A549 treated with AZD9567 at 1 μM for 4 hours (cell line): Measurements from ENCODE around the gene SPAG8. TPM values are rescaled to one million over a fixed set of nuclear protein-coding genes. Genes with fewer than 3 reads are reported as not detected.

Experiments
- total RNA-seq: library from RNA; stranded (reverse); fragments of 200-300 nt; extraction: Qiagen RNA extraction; gene quantifications from 5 replicates; pipeline ENCODE4 v1.2.3, GENCODE V29; 2022; ENCODE audit not compliant: insufficient read depth

SPAG8 gene, protein sequence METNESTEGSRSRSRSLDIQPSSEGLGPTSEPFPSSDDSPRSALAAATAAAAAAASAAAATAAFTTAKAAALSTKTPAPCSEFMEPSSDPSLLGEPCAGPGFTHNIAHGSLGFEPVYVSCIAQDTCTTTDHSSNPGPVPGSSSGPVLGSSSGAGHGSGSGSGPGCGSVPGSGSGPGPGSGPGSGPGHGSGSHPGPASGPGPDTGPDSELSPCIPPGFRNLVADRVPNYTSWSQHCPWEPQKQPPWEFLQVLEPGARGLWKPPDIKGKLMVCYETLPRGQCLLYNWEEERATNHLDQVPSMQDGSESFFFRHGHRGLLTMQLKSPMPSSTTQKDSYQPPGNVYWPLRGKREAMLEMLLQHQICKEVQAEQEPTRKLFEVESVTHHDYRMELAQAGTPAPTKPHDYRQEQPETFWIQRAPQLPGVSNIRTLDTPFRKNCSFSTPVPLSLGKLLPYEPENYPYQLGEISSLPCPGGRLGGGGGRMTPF
- 0.21 to 0.47 TPM (median 0.40 TPM) in 4 of 5 replicates, not detected in the other for total RNA-seq

DNA sequence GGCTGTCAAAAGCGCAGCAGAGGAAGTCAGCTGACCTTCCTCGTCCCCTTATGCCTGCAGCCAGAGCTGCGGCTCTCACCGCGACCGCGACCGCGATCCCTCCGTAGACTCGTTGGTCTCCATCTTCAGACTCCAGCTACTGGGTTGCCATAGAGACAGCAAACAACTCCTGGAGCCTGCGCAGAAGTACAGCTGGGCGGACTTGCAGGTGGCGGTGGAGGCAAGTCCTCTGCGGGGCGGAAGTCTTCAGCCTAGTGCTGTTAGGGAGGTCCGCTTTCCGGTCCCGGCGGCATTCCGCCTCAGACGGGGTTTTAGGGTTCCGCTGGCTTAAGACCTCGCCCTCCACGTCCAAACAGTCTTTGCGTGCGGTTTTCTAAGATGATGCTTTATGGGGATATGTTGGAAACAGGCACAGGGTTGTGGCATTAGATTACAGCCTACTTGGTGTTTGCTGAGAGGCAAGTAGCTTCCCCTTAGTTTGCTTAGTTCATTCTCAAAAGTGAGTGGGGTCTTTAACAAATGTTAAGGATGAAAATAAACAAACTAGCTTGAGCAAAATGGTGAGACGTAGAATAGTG, at the start of gene SPAG8:
SPAG8 (minus strand) TSS at position 238 of the 578 bp plus-strand sequence; CDS start at position 123, 115 bp downstream.

DNA sequence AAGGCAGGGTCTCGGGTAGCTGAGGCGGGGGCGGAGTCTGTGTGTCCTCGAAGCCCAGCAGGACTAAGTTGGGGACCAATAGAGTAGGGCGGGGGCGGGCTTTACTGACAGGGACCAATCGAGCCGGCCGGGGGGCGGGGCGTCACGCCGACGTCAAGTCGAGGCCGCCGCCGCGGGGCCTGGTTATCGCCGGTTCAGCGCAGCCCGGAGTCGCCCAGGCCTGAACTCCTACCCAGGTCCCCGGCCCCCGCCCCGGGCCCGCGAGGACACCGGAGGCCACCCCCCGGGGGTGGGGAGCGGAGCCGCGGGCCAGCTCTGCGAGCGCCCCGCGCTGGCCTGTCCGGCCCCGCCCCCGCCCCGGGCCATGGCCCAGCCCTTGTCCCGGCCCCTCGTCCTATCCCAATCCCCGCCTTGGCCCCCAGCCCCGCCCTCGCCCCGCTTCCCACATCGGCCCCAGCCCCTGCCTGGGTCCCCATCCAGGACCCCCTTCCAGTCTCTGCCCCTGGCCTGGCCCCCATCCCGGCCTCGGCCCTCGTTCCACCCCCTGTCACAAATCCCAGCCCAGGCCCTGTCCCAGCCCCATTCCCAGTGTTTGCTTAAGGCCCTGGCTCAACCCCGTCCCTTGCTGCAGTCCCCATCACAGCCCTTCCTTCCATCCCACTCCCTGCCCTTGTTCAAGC, 17.2 kb upstream of the SPAG8 start, which contains the start of gene TMEM8B:
TMEM8B (plus strand) TSS at position 145 of the 680 bp plus-strand sequence; CDS start at position 365, 220 bp downstream.

DNA sequence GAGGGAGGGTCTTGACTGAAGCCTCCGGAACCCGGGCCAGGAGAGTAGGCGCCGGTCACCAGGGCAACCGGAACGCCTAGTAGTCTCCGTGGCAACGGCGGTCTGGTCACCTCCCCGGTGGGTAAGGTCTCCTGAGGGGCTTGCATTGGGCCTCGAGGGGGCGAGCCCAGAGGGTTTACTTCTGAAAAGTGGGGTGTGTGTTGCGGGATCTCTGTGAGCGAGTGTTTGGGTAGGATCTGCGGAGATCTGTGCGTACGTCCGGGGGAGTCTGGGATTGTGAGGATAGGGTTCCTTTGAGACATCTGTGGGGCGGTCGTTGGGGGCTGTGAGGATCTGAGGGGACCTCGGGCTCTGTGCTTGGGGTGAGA, 16.6 kb upstream of the SPAG8 start, which contains the start of gene FAM221B:
FAM221B (minus strand) TSS at position 17 of the 368 bp plus-strand sequence. CDS start 2,571 bp downstream, outside the sequence.

DNA sequence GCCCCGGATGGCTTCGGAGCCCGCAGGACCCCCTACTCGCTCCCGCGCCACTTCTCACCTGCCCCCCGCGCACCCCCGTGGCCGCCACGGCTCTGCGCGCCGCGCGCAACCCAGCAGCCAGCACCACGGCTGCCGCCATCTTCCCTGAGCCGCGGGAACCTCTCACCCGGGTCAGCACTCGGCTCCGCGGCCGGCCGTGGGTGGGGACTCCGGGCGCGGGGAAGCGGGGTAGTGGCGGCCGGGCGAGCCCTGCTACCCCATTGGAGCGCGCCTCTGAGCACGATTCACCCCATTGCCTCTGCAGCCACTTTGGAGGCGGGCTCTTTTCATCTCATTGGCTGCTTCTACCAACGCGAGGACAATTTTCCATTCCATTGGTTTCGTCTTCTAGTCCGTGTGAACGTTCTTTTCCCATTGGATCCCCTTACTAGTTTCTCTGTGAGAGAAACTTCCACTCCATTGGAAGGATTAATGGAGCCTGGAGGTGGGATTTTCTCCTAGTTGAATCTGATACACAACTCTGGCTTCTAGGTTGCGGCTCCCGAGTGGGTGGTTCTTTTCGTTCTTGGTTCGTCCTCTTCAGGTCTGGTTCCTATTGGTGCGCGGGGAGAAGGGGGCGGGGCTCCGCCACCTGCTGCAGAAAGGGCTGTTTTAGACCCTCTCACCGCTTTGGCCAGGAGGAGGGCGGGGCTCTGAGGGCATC, 2.9 kb upstream of the SPAG8 start, which contains the start of gene HINT2:
HINT2 (minus strand) TSS at position 202 of the 703 bp plus-strand sequence; CDS start at position 139, 63 bp downstream.

DNA sequence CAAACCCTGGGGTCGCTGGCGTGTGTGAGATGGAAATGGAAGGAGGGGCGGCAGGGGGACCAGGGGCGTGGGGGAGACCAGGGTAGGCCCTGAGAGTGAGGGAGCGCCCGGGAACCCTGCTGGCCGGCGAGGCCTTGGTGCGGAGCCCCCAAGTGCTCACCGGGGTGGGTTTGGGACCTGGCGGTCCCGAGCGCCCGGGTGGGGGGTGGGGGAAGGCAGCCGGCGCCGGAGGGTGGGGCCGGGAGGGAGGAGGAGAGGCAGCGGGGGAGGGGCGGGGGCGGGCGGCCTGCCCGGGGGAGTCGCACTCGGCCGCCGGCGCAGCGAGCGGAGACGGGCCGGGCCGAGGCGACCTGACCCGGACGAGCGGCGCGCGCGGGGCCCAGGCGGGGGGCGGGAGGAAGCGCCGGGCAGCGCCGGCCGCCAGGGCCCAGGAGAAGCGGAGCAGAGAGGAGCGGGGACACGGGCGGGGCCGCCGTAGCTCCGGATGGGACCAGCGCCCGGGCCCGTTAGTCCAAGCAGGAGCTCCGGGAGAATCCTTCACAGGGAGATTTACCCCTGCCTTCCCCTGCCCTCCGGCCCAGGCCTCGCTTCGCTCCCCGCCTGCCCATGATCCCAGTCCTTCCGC, 20.7 kb downstream of the SPAG8 start, which contains the start of gene NPR2:
NPR2 (plus strand) TSS at position 295 of the 625 bp plus-strand sequence. CDS start 818 bp downstream, outside the sequence.

Other genes with a start within 250 kb of the SPAG8 start
- gene TESK1, start 207.0 kb downstream of the SPAG8 start, total RNA-seq, result 30.0 to 33.3 TPM (median 32.3 TPM) in 5 replicates
- 0.15 to 0.29 TPM (median 0.18 TPM) in 4 of 5 replicates, not detected in the other for gene CD72, start 193.8 kb downstream of the SPAG8 start, total RNA-seq
- gene SIT1, start 161.3 kb downstream of the SPAG8 start, total RNA-seq, result not detected in 5 replicates
- gene RMRP, start 154.2 kb downstream of the SPAG8 start, total RNA-seq, result 4.1 to 24.8 TPM (median 6.7 TPM) in 4 of 5 replicates, not detected in the other
- 25.4 to 30.2 TPM (median 27.1 TPM) in 5 replicates for gene CCDC107, start 154.0 kb downstream of the SPAG8 start, total RNA-seq
- 10.5 to 16.6 TPM (median 15.3 TPM) in 5 replicates for gene ARHGEF39, start 147.1 kb downstream of the SPAG8 start, total RNA-seq
- 3.6 to 9.1 TPM (median 6.0 TPM) in 5 replicates for gene CA9, start 138.3 kb downstream of the SPAG8 start, total RNA-seq
- 630 to 705 TPM (median 658 TPM) in 5 replicates for gene TPM2, start 122.3 kb downstream of the SPAG8 start, total RNA-seq
- 112 to 140 TPM (median 116 TPM) in 5 replicates for gene TLN1, start 80.1 kb downstream of the SPAG8 start, total RNA-seq
- 55.7 to 63.0 TPM (median 56.5 TPM) in 5 replicates for gene CREB3, start 79.6 kb downstream of the SPAG8 start, total RNA-seq
- gene GBA2, start 63.0 kb downstream of the SPAG8 start, total RNA-seq, result 31.9 to 45.0 TPM (median 40.0 TPM) in 5 replicates
- 12.8 to 15.8 TPM (median 14.8 TPM) in 5 replicates for gene RGP1, start 63.0 kb downstream of the SPAG8 start, total RNA-seq
- 0.23 to 0.29 TPM (median 0.26 TPM) in 3 of 5 replicates, not detected in the others for gene MSMP, start 58.0 kb downstream of the SPAG8 start, total RNA-seq
- gene NPR2, start 20.7 kb downstream of the SPAG8 start, total RNA-seq, result 4.8 to 5.5 TPM (median 5.5 TPM) in 4 of 5 replicates, not detected in the other
- 60.2 to 112 TPM (median 101 TPM) in 5 replicates for gene HINT2, start 2.8 kb upstream of the SPAG8 start, total RNA-seq
- not detected in 5 replicates for gene FAM221B, start 16.5 kb upstream of the SPAG8 start, total RNA-seq
- 1.5 to 3.6 TPM (median 3.1 TPM) in 5 replicates for gene TMEM8B, start 17.0 kb upstream of the SPAG8 start, total RNA-seq
- not detected in 5 replicates for gene OR13J1, start 58.1 kb upstream of the SPAG8 start, total RNA-seq
- 0.17 to 0.23 TPM (median 0.19 TPM) in 4 of 5 replicates, not detected in the other for gene HRCT1, start 93.9 kb upstream of the SPAG8 start, total RNA-seq
- 0.05 TPM in 1 of 5 replicates, not detected in the others for gene SPAAR, start 97.2 kb upstream of the SPAG8 start, total RNA-seq
- gene OR2S2, start 145.9 kb upstream of the SPAG8 start, total RNA-seq, result not detected in 5 replicates
- 5.7 to 10.7 TPM (median 6.5 TPM) in 5 replicates for gene RECK, start 224.7 kb upstream of the SPAG8 start, total RNA-seq